HepG2 (cell line): ENCODE measurements around the gene SNU13. TPM values are rescaled to one million over a fixed set of nuclear protein-coding genes. Genes with fewer than 3 reads are reported as not detected.

Experiments used
- CBX5 ChIP-seq: sonication (generic); formaldehyde crosslinking; IDR thresholded peaks from 2 replicates; pipeline ENCODE4 v1.4.0; 2020; ENCODE audit warnings: missing genetic modification reagents, borderline replicate concordance
- GTF2F1 ChIP-seq: fragments of 150-350 bp; IDR thresholded peaks from 2 replicates; pipeline ENCODE4 v1.6.1; 2014; ENCODE audit warnings: low read length
- IRF1 ChIP-seq: sonication (generic); formaldehyde crosslinking; IDR thresholded peaks from 2 replicates; pipeline ENCODE4 v1.4.0; 2020; ENCODE audit warnings: low read depth, mild to moderate bottlenecking, missing genetic modification reagents
- MAZ ChIP-seq, 2 experiments: sonication (generic) in 1 of 2; formaldehyde crosslinking in 1 of 2; IDR thresholded peaks; 2 replicates each; pipeline versions ENCODE4 v1.5.0 to v1.6.1; 2012 to 2020; ENCODE audit warnings: low read depth in 2 of 2, mild to moderate bottlenecking in 2 of 2, borderline replicate concordance in 1 of 2, improper control_type of control experiment in 1 of 2, low read length in 1 of 2, missing genetic modification reagents in 1 of 2, moderate library complexity in 1 of 2
- PRDM10 ChIP-seq: sonication (generic); formaldehyde crosslinking; IDR thresholded peaks from 2 replicates; pipeline ENCODE4 v1.4.0; 2020; ENCODE audit warnings: low read depth, missing genetic modification reagents
- SNAPC4 ChIP-seq: sonication (generic); formaldehyde crosslinking; IDR thresholded peaks from 2 replicates; pipeline ENCODE4 v1.4.0; 2020; ENCODE audit warnings: mild to moderate bottlenecking, missing genetic modification reagents
- ZBTB25 ChIP-seq: IDR thresholded peaks from 2 replicates; pipeline ENCODE4 v1.6.1; 2018; ENCODE audit warnings: missing genetic modification reagents
- ZBTB7B ChIP-seq: sonication (generic); formaldehyde crosslinking; IDR thresholded peaks from 2 replicates; pipeline ENCODE4 v1.4.0; 2020; ENCODE audit warnings: missing genetic modification reagents
- ZNF232 ChIP-seq: sonication (generic); formaldehyde crosslinking; IDR thresholded peaks from 2 replicates; pipeline ENCODE4 v1.4.0; 2020; ENCODE audit warnings: missing genetic modification reagents, borderline replicate concordance
- ZNF430 ChIP-seq: sonication (generic); formaldehyde crosslinking; IDR thresholded peaks from 2 replicates; pipeline ENCODE4 v1.9.0; 2021; ENCODE audit warnings: mild to moderate bottlenecking, missing genetic modification reagents
- ZNF557 ChIP-seq: sonication (generic); formaldehyde crosslinking; IDR thresholded peaks from 2 replicates; pipeline ENCODE4 v1.4.0; 2020; ENCODE audit warnings: missing genetic modification reagents
- ZNF564 ChIP-seq: sonication (generic); formaldehyde crosslinking; IDR thresholded peaks from 2 replicates; pipeline ENCODE4 v1.8.1; 2023; ENCODE audit warnings: mild to moderate bottlenecking, missing genetic modification reagents
- ZNF567 ChIP-seq: sonication (generic); formaldehyde crosslinking; IDR thresholded peaks from 2 replicates; pipeline ENCODE4 v1.8.1; 2023; ENCODE audit warnings: mild to moderate bottlenecking, missing genetic modification reagents, borderline replicate concordance
- ZNF7 ChIP-seq: IDR thresholded peaks from 2 replicates; pipeline ENCODE4 v1.6.1; 2016; ENCODE audit warnings: missing biosample characterization, missing genetic modification reagents
- ZNF704 ChIP-seq: sonication (generic); formaldehyde crosslinking; IDR thresholded peaks from 2 replicates; pipeline ENCODE4 v1.8.1; 2023; ENCODE audit warnings: mild to moderate bottlenecking, inconsistent platforms, moderate library complexity, missing genetic modification reagents, borderline replicate concordance
- polyA plus RNA-seq, 8 experiments: library from polyadenylated mRNA; depleted of rRNA in 3 of 8; stranded (reverse) in 7 of 8; unstranded in 1 of 8; fragments of >200 nt; fragmentation: Illumina TruSeq in 4 of 8; extraction: Trizol in 4 of 8; gene quantifications; 2 replicates each; pipeline versions ENCODE4 v1.2.1 to v1.2.3, GENCODE V29; 2011 to 2016; ENCODE audit warnings: low read depth in 4 of 8, missing spikeins in 1 of 8, mixed read lengths in 1 of 8; ENCODE audit not compliant: insufficient read depth in 1 of 8
- total RNA-seq, 5 experiments: library from RNA; depleted of rRNA; stranded (reverse); fragments of >200 nt; fragmentation: Illumina TruSeq; extraction: Trizol; gene quantifications; 2 replicates each; pipeline ENCODE4 v1.2.3, GENCODE V29; 2016; ENCODE audit warnings: low read depth in 1 of 5

SNU13 gene
- total and polyA plus RNA-seq, 2 of the 13 experiments (the other 11 are each of a cell fraction or from before 2014, with no cell fraction given): 203 to 287 TPM

GRCh38 chr22:41688365-41689211 lies at the start of gene SNU13 (continued):
- 0 out of 2 replicates have a peak, but pooled peaks have one; percentile 67 for TF ChIP-seq SNAPC4 (CRISPR knock-in tag)
- TF ChIP-seq ZNF564 (CRISPR knock-in tag): no peak
- peak; percentile 76; the same call in 1 of the 2 replicates for TF ChIP-seq ZBTB25
- peak; percentile 90 for TF ChIP-seq MAZ (IDR thresholded peaks at IDR 0.05; ENCODE audit: borderline replicate concordance, low read depth, low read length)
- peak; percentile 64 for TF ChIP-seq MAZ (CRISPR knock-in tag; IDR thresholded peaks at IDR 0.05; ENCODE audit: low read depth)
- 0 out of 2 replicates have a peak, but pooled peaks have one; percentile 50 for TF ChIP-seq ZNF232
- TF ChIP-seq IRF1 (CRISPR knock-in tag): 0 out of 2 replicates have a peak, but pooled peaks have one; percentile 70
- TF ChIP-seq ZNF7 (CRISPR knock-in tag): no peak
- 0 out of 2 replicates have a peak, but pooled peaks have one; percentile 35 for TF ChIP-seq ZNF704
- peak; percentile 37; the same call in 1 of the 2 replicates for TF ChIP-seq CBX5 (CRISPR knock-in tag)
- TF ChIP-seq ZNF557 (CRISPR knock-in tag): 0 out of 2 replicates have a peak, but pooled peaks have one; percentile 18
- no peak for TF ChIP-seq PRDM10
- no peak for TF ChIP-seq ZBTB7B
- TF ChIP-seq ZNF430 (CRISPR knock-in tag): peak; percentile 96
- TF ChIP-seq GTF2F1: no peak
- peak; percentile 82; the same call in 1 of the 2 replicates for TF ChIP-seq ZNF567 (CRISPR knock-in tag)
